LNCAP (cell line): ENCODE measurements around the gene AGPAT1.

ENCODE experiments used
- CTCF ChIP-seq: fragments of 450-650 bp; IDR thresholded peaks from 2 replicates; pipeline ENCODE4 v1.5.1; 2017; ENCODE audit warnings: mild to moderate bottlenecking

The AGPAT1 gene

GRCh38 chr6:32216285-32216684, 40.4 kb upstream of the AGPAT1 start:
- no peak for TF ChIP-seq CTCF

GRCh38 chr6:32215617-32216016, 39.7 kb upstream of the AGPAT1 start:
- no peak for TF ChIP-seq CTCF

GRCh38 chr6:32214126-32214525, 38.2 kb upstream of the AGPAT1 start:
- TF ChIP-seq CTCF: no peak

GRCh38 chr6:32213649-32214048, 37.8 kb upstream of the AGPAT1 start:
- TF ChIP-seq CTCF: no peak

DNA sequence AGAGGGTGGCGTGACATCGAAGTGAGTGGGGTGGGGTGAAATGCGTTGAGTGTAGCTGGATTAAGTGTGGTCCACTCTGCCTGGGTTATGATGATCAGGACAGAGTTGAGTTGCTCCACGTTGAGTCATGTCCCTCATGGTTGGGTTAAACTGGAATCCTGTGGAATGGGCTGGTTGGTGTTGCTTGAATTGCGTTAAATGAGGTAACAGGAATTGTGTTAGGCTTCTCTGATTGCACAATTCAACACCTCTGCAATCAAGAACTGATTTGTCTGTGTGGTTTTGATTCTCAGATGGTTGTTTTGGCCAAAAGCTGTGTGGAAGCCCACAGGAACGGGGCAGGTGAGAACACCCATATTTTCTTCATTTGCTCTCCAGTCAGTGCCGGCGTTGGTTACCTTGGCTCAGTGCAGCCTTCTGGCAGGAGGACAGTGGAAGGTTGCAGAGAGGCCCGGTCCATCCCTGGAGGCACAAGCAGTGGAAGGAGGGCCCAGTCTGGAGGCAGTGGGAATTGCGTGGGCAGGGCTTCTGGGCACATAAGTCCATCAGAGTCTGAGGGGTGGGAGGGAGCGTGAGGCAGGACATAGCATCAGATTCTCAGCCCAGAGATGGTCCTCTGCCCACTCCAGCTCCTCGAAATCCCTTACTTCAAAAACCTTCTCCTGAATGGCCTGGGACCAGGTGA, 36.3 kb upstream of the AGPAT1 start:
- no peak for TF ChIP-seq CTCF

DNA sequence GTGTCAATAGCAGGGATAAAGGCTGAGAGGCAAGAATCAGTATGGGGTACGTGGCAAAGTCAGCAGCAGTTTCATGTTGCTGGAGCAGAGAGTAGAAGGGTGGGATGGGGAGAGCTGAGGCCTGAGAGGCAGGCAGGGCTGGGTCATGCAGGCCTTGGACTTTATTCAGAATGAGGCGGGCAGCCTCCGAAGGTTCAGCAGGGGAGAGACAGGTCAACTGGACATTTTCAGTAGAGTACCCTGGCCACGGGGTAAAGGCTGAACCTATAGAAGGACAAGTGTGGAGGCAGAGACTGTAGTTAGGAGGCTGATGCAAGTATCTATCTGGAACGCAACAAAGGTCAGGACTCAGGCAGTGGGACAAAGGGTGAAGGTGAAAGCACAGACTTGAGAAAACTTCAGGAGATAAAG, 34.3 kb upstream of the AGPAT1 start:
- TF ChIP-seq CTCF: no peak

GRCh38 chr6:32208996-32209395, 33.1 kb upstream of the AGPAT1 start:
- TF ChIP-seq CTCF: no peak

GRCh38 chr6:32204268-32204715, 28.4 kb upstream of the AGPAT1 start:
- TF ChIP-seq CTCF: no peak
